ENCODE data around the gene NKAIN2. TPM values are rescaled to one million over a fixed set of nuclear protein-coding genes. Genes with fewer than 3 reads are reported as not detected.

The NKAIN2 gene
- polyA plus RNA-seq, 1 of the 3 experiments (the other 2 are of a cell fraction) = not detected

DNA sequence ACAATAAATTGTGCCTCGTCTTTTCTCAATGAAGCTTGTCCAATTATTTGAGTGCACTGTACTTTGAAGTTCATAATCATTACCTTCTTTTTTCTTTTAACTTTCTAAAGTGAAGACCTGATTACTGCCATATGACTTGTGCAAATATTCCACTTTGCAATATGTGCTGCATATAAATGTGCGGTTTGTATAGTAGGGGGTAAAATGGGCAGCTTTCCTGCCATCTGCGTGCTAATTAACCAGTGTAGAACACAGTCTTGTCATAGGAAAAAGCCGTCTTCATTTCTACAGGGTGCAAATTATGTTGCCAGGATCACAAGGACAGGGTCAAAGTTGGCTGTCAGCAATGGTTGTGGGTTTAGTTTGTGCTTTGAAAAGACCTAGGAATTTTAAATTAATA is 397.0 kb downstream of the NKAIN2 start (continued):
- TF ChIP-seq, protein P1, sequence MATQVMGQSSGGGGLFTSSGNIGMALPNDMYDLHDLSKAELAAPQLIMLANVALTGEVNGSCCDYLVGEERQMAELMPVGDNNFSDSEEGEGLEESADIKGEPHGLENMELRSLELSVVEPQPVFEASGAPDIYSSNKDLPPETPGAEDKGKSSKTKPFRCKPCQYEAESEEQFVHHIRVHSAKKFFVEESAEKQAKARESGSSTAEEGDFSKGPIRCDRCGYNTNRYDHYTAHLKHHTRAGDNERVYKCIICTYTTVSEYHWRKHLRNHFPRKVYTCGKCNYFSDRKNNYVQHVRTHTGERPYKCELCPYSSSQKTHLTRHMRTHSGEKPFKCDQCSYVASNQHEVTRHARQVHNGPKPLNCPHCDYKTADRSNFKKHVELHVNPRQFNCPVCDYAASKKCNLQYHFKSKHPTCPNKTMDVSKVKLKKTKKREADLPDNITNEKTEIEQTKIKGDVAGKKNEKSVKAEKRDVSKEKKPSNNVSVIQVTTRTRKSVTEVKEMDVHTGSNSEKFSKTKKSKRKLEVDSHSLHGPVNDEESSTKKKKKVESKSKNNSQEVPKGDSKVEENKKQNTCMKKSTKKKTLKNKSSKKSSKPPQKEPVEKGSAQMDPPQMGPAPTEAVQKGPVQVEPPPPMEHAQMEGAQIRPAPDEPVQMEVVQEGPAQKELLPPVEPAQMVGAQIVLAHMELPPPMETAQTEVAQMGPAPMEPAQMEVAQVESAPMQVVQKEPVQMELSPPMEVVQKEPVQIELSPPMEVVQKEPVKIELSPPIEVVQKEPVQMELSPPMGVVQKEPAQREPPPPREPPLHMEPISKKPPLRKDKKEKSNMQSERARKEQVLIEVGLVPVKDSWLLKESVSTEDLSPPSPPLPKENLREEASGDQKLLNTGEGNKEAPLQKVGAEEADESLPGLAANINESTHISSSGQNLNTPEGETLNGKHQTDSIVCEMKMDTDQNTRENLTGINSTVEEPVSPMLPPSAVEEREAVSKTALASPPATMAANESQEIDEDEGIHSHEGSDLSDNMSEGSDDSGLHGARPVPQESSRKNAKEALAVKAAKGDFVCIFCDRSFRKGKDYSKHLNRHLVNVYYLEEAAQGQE (IDR thresholded peaks at IDR 0.05; ENCODE audit: low read depth, low read length) = no peak
- TF ChIP-seq CHD2 (IDR thresholded peaks at IDR 0.05; ENCODE audit: low read length, partially characterized antibody) = no peak
- no peak for TF ChIP-seq GATA2 (CRISPR knock-in tag; IDR thresholded peaks at IDR 0.05)
- TF ChIP-seq USF1 (IDR thresholded peaks at IDR 0.05; ENCODE audit: borderline replicate concordance, low read depth) = no peak
- TF ChIP-seq, protein P2, sequence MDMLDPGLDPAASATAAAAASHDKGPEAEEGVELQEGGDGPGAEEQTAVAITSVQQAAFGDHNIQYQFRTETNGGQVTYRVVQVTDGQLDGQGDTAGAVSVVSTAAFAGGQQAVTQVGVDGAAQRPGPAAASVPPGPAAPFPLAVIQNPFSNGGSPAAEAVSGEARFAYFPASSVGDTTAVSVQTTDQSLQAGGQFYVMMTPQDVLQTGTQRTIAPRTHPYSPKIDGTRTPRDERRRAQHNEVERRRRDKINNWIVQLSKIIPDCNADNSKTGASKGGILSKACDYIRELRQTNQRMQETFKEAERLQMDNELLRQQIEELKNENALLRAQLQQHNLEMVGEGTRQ (IDR thresholded peaks at IDR 0.05; ENCODE audit: borderline replicate concordance, low read depth, low read length) = no peak

- WGBS (ENCODE audit: low lambda C conversion rate) = 0% methylated on average over 2 of the region's 2 CpGs
- H3K4me3 ChIP-seq (ENCODE audit: low read depth in 2 of 2, low read length in 1 of 2) = no peak overlapping the region
- no peaks in the 10 kb centered on the region for H3K27me3 ChIP-seq (ENCODE audit: insufficient read depth)
- H3K9me2 ChIP-seq = no peaks in the 10 kb centered on the region
- H3K36me3 ChIP-seq (replicated peaks in 1 of 2; ENCODE audit: control insufficient read depth in 1 of 2, insufficient read depth in 2 of 2, low read length in 1 of 2) = no peaks in the 10 kb centered on the region
- no peaks in the 10 kb centered on the region for H3K9me3 ChIP-seq
- no peaks in the 10 kb centered on the region for H3F3A ChIP-seq (replicated peaks; ENCODE audit: insufficient read depth)
- H3K4me2 ChIP-seq = no peak overlapping the region
- no peaks in the 10 kb centered on the region for H3K79me2 ChIP-seq (ENCODE audit: insufficient read depth)
- no peak overlapping the region for H2AFZ ChIP-seq (ENCODE audit: low read depth)
- CTCF ChIA-PET = interaction anchor here (1.6 kb wide), 1 partner anchor 8 kb away, joined by 3 read pairs; no protein-coding TSS in a partner anchor
- H3K9ac ChIP-seq = no peak overlapping the region
- no peak for DNase-seq
- H3K27ac ChIP-seq (ENCODE audit: low read depth in 2 of 2, low read length in 1 of 2) = no peak overlapping the region
- no peaks in the 10 kb centered on the region for H3K4me1 ChIP-seq (ENCODE audit: control insufficient read depth in 1 of 2, insufficient read depth in 2 of 2, low read depth in 1 of 2, low read length in 1 of 2)
- POLR2A ChIA-PET = no interaction called here
- H4K20me1 ChIP-seq (ENCODE audit: insufficient read depth) = no peaks in the 10 kb centered on the region
- TF ChIP-seq POLR2AphosphoS5 (IDR thresholded peaks at IDR 0.05; ENCODE audit: low read depth, low read length) (no peak), FOXJ3 (CRISPR knock-in tag; IDR thresholded peaks at IDR 0.05) (no peak), JUND (IDR thresholded peaks at IDR 0.05) (no peak), USF1 (IDR thresholded peaks at IDR 0.05; ENCODE audit: borderline replicate concordance, low read depth) (no peak), SMC3 (IDR thresholded peaks at IDR 0.05; ENCODE audit: low read depth, low read length) (no peak), YY1 (IDR thresholded peaks at IDR 0.05; ENCODE audit: low read depth) (no peak), RXRA (IDR thresholded peaks at IDR 0.05; ENCODE audit: borderline replicate concordance, low read depth) (no peak), RCOR1 (IDR thresholded peaks at IDR 0.05; ENCODE audit: low read length) (no peak), EP300 (IDR thresholded peaks at IDR 0.05; ENCODE audit: borderline replicate concordance in 1 of 2, low read depth in 1 of 2, low read length in 1 of 2) (no peak), ZBTB33 (IDR thresholded peaks at IDR 0.05; ENCODE audit: borderline replicate concordance, low read depth) (no peak), CTCF (IDR thresholded peaks at IDR 0.05) (no peak), RAD21 (IDR thresholded peaks at IDR 0.05; ENCODE audit: low read length) (no peak)
- TF ChIP-seq, protein P3, sequence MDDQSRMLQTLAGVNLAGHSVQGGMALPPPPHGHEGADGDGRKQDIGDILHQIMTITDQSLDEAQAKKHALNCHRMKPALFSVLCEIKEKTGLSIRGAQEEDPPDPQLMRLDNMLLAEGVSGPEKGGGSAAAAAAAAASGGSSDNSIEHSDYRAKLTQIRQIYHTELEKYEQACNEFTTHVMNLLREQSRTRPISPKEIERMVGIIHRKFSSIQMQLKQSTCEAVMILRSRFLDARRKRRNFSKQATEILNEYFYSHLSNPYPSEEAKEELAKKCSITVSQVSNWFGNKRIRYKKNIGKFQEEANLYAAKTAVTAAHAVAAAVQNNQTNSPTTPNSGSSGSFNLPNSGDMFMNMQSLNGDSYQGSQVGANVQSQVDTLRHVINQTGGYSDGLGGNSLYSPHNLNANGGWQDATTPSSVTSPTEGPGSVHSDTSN (IDR thresholded peaks at IDR 0.05) = no peak
- TF ChIP-seq, protein P2 (IDR thresholded peaks at IDR 0.05; ENCODE audit: borderline replicate concordance, low read depth, low read length) = no peak
Measured at GRCh38 chr6:124203101-124203811, 399.6 kb downstream of the NKAIN2 start.

Data from SK-N-SH (cell line).